T-cell (primary cell): ENCODE results near the gene ZNF142. TPM values are rescaled to one million over a fixed set of nuclear protein-coding genes. Genes with fewer than 3 reads are reported as not detected.

Source experiments
- ATAC-seq, 4 experiments: fragments of 200-7000 bp in 3 of 4; fragments of 150-1000 bp in 1 of 4; cut with Tn5 transposase; replicated peaks in 1 of 4; 1 replicate in 3 of 4; 2 replicates in 1 of 4; pipeline ENCODE4 v1.10.0; 2021; ENCODE audit warnings: moderate library complexity in 3 of 4, mild to moderate bottlenecking in 2 of 4, moderate number of reproducible peaks in 1 of 4
- CTCF ChIA-PET, 2 donors: fragments of 300-600 bp; sonication (Branson Sonifier 250); formaldehyde crosslinking; loops; one replicate each; lab custom pipeline; 2022; ENCODE audit warnings: antibody characterized with exemption in 2 of 2; lab: Charles Lee
- POLR2A ChIA-PET, 2 donors: fragments of 300-600 bp; sonication (Branson Sonifier 250); formaldehyde crosslinking; loops; one replicate each; lab custom pipeline; 2022; ENCODE audit warnings: antibody characterized with exemption in 2 of 2; lab: Charles Lee
- DNase-seq, 35 experiments: peaks; one replicate each; pipeline versions ENCODE4 v3.0.0 to v3.0.0-alpha.2; 2013 to 2023
- H3K27ac ChIP-seq: one replicate; pipeline ENCODE4 v1.5.1; 2013; ENCODE audit warnings: low read length
- H3K27me3 ChIP-seq, 2 experiments: replicated peaks in 1 of 2; 1 replicate in 1 of 2; 2 replicates in 1 of 2; pipeline versions ENCODE4 v1.6.1 to v1.7.0; 2013; ENCODE audit warnings: low read length in 1 of 2, mixed read lengths in 1 of 2; ENCODE audit not compliant: control insufficient read depth in 2 of 2, insufficient read depth in 2 of 2; ENCODE audit errors: extremely low read depth in 1 of 2
- H3K36me3 ChIP-seq, 2 donors: 1 replicate in 1 of 2; 2 replicates in 1 of 2; pipeline versions ENCODE4 v1.6.1 to v1.7.0; 2013; ENCODE audit warnings: low read length in 1 of 2; ENCODE audit not compliant: control insufficient read depth in 2 of 2, insufficient read depth in 1 of 2; ENCODE audit errors: extremely low read depth in 1 of 2
- H3K4me1 ChIP-seq, 2 experiments: 1 replicate in 1 of 2; 2 replicates in 1 of 2; pipeline versions ENCODE4 v1.6.1 to v1.7.0; 2013; ENCODE audit warnings: low read length in 2 of 2, mixed read lengths in 1 of 2; ENCODE audit not compliant: insufficient read depth in 2 of 2, control insufficient read depth in 1 of 2; ENCODE audit errors: extremely low read depth in 1 of 2
- H3K4me3 ChIP-seq, 2 donors: 1 replicate in 1 of 2; 2 replicates in 1 of 2; pipeline versions ENCODE4 v1.5.1 to v1.7.0; 2013; ENCODE audit warnings: mild to moderate bottlenecking in 2 of 2, low read length in 1 of 2, moderate library complexity in 1 of 2; ENCODE audit not compliant: control insufficient read depth in 1 of 2; ENCODE audit errors: extremely low read depth in 1 of 2
- H3K9me3 ChIP-seq: 2 replicates; pipeline ENCODE4 v1.7.0; 2013
- H3K27ac Mint-ChIP-seq, 2 donors: one replicate each; pipeline ENCODE4 v1.8.0; 2020 to 2021; ENCODE audit warnings: mild to moderate bottlenecking in 2 of 2, mixed read lengths in 2 of 2
- H3K27me3 Mint-ChIP-seq, 2 donors: one replicate each; pipeline ENCODE4 v1.8.0; 2021 to 2022; ENCODE audit warnings: mixed read lengths in 2 of 2
- H3K36me3 Mint-ChIP-seq: one replicate; pipeline ENCODE4 v1.8.0; 2021; ENCODE audit warnings: mixed read lengths
- H3K4me1 Mint-ChIP-seq, 3 donors: one replicate each; pipeline ENCODE4 v1.8.0; 2020 to 2022; ENCODE audit warnings: mixed read lengths in 3 of 3, mild to moderate bottlenecking in 1 of 3
- H3K4me3 Mint-ChIP-seq, 3 donors: one replicate each; pipeline ENCODE4 v1.8.0; 2020 to 2022; ENCODE audit warnings: mild to moderate bottlenecking in 3 of 3, mixed read lengths in 3 of 3, moderate library complexity in 3 of 3
- H3K9me3 Mint-ChIP-seq, 3 donors: one replicate each; pipeline ENCODE4 v1.8.0; 2020 to 2022; ENCODE audit warnings: mixed read lengths in 3 of 3
- WGBS: methylation state at CpG from one replicate; pipeline ENCODE4 v1.1.5; 2013; ENCODE audit warnings: missing lambda C conversion rate; ENCODE audit not compliant: insufficient coverage; 5-methylcytosine and 5-hydroxymethylcytosine counted together
- total RNA-seq, 35 experiments: library from RNA in 6 of 35; stranded (reverse) in 6 of 35; fragments of 120-200 nt in 1 of 35; gene quantifications; one replicate each; pipeline versions ENCODE4 v1.2.1 to v1.2.4 and lab custom pipeline; 2013 to 2026

The ZNF142 gene
- total RNA-seq, 5 donors from 2014 or later (not counting 1 experiment from before 2014, with no cell fraction given), result 38.1 to 65.0 (median 58.7) TPM

DNA sequence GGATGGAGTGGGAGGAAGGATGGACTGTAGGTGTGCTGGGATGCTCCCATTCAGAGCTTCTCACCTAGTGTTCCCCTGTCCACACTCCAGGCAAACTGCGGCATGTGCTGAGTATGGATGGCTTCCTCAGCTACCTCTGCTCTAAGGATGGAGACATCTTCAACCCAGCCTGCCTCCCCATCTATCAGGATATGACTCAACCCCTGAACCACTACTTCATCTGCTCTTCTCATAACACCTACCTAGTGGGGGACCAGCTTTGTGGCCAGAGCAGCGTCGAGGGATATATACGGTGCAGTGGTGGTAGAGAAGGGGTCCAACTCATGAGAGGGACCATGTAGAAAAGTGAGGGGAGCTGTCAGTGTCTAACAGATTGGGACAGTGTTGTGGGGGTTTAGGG, 31.5 kb downstream of the ZNF142 start:
- ChIA-PET CTCF (interaction anchor here in 1 of 2 donors (0.6 kb wide), 1 partner anchor 432 kb away, joined by 3 read pairs; no protein-coding TSS in a partner anchor), POLR2A (no interaction called here)
- Histone ChIP-seq H3K9me3 (no peaks in the 10 kb centered on the region), H3K4me1 (peaks cover 0 to 2% of the 10 kb centered on the region in 2 experiments), H3K4me3 (no peak overlapping the region), H3K27me3 (no peaks in the 10 kb centered on the region), H3K36me3 (no peaks in the 10 kb centered on the region), H3K27ac (no peak overlapping the region)
- WGBS, result 89% methylated on average over 4 of the region's 4 CpGs
- Mint-ChIP-seq H3K27ac (no peak overlapping the region), H3K27me3 (no peaks in the 10 kb centered on the region), H3K36me3 (peaks cover 3% of the 10 kb centered on the region), H3K4me1 (peaks cover 0 to 3% (median 1%) of the 10 kb centered on the region in 3 donors), H3K9me3 (no peaks in the 10 kb centered on the region), H3K4me3 (no peak overlapping the region)
- no peak for DNase-seq
- ATAC-seq, result no peak

DNA sequence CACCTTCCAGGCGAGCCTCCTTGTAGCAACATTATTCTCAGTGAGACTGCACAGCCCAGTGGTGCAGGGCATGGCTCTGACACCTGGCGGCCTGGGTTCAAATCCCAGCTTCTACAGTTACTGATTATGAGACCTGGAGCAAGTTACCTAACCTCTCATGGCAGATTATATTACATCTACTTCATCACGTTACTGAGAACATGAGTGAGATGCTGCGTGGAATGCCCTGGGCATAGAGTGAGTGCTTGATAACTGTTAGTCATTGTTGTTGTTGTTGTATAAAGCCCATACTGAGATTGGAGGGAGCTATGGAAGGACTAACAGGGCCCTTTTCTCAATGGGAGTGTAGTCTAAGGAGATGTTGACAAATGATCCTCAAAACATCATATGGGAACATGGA, 33.1 kb downstream of the ZNF142 start:
- no peaks in the 10 kb centered on the region for H3K36me3 ChIP-seq
- H3K4me3 Mint-ChIP-seq, result no peak overlapping the region
- CTCF ChIA-PET, result no interaction called here
- H3K4me1 ChIP-seq, result peaks cover 0 to 3% of the 10 kb centered on the region in 2 experiments
- H3K9me3 Mint-ChIP-seq, result no peaks in the 10 kb centered on the region
- WGBS, result 71% methylated on average over 1 of the region's 4 CpGs
- no peak overlapping the region for H3K27ac Mint-ChIP-seq
- ATAC-seq (no peak), DNase-seq (no peak)
- H3K27me3 Mint-ChIP-seq, result no peaks in the 10 kb centered on the region
- H3K27me3 ChIP-seq, result no peaks in the 10 kb centered on the region
- H3K4me1 Mint-ChIP-seq, result peaks cover 0 to 3% (median 1%) of the 10 kb centered on the region in 3 donors
- H3K4me3 ChIP-seq, result no peak overlapping the region
- H3K9me3 ChIP-seq, result no peaks in the 10 kb centered on the region
- POLR2A ChIA-PET, result interaction anchor here in 1 of 2 donors (0.7 kb wide), 1 partner anchor 35 kb away, joined by 3 read pairs; no protein-coding TSS in a partner anchor
- H3K36me3 Mint-ChIP-seq, result no peaks in the 10 kb centered on the region
- no peak overlapping the region for H3K27ac ChIP-seq

DNA sequence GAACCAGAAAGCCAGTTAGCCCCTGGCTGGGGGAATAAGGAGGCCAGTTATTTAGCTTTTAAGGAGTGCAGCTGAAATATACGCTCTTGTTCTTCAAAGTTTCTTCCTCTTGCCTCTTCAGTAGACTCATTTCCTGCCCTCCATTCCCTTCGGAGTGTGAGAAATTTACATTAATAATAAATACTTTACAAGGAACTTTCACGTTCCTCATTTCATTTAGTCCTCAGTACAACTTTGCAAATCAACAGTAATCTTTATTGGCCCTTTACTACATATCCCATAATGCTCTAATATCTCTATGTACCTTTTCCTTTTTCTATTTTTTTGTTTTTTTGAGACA, 36.1 kb downstream of the ZNF142 start:
- Mint-ChIP-seq H3K4me3 (no peak overlapping the region), H3K4me1 (peaks cover 0 to 3% (median 1%) of the 10 kb centered on the region in 3 donors), H3K36me3 (no peaks in the 10 kb centered on the region), H3K9me3 (no peaks in the 10 kb centered on the region), H3K27ac (no peak overlapping the region), H3K27me3 (no peaks in the 10 kb centered on the region)
- DNase-seq (no peak), ATAC-seq (no peak)
- ChIA-PET POLR2A (no interaction called here), CTCF (no interaction called here)
- H3K36me3 ChIP-seq, result no peaks in the 10 kb centered on the region
- H3K4me1 ChIP-seq, result peaks cover 0 to 3% of the 10 kb centered on the region in 2 experiments
- no peak overlapping the region for H3K27ac ChIP-seq
- WGBS, result no CpG with 5 or more reads among the region's 3 CpGs
- H3K4me3 ChIP-seq, result no peak overlapping the region
- peaks cover 0 to 5% of the 10 kb centered on the region in 2 experiments for H3K27me3 ChIP-seq
- no peaks in the 10 kb centered on the region for H3K9me3 ChIP-seq

DNA sequence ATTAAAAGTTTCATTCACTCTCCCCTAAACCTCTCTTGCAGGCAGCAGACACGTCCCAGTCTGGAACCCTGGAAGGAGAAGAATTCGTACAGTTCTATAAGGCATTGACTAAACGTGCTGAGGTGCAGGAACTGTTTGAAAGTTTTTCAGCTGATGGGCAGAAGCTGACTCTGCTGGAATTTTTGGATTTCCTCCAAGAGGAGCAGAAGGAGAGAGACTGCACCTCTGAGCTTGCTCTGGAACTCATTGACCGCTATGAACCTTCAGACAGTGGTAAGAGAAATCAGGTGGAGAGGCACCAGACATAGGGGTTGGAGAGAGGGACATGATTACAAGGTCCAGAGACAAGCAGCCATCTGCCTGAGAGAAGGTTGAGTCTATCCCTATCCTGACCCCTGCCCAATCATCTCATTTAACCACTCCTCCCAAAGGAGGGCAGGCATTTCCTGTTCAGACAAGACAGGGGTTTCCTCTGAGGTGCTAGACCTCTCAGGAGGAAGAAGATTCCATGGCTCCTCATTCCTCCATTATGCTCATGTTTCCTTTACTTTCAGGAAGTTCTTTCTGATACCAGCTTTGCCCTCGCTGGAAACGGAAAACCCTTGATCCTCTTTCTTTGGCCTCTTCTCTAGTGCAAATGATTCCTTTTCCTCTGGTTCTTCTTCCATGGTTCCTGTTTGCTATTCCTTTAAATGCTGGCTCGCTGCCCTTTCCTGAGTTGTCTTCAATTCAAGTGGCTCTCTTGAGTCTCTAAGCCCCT, 36.6 kb downstream of the ZNF142 start:
- Histone ChIP-seq H3K36me3 (no peaks in the 10 kb centered on the region), H3K27me3 (peaks cover 0 to 5% of the 10 kb centered on the region in 2 experiments), H3K9me3 (no peaks in the 10 kb centered on the region), H3K27ac (no peak overlapping the region), H3K4me1 (peaks cover 0 to 3% of the 10 kb centered on the region in 2 experiments), H3K4me3 (no peak overlapping the region)
- DNase-seq (no peak), ATAC-seq (no peak)
- H3K36me3 Mint-ChIP-seq, result no peaks in the 10 kb centered on the region
- ChIA-PET CTCF (interaction anchor here in 1 of 2 donors (0.7 kb wide), 1 partner anchor 1959 kb away, joined by 3 read pairs; no protein-coding TSS in a partner anchor), POLR2A (no interaction called here)
- H3K4me1 Mint-ChIP-seq, result peaks cover 0 to 3% (median 1%) of the 10 kb centered on the region in 3 donors
- no peak overlapping the region for H3K4me3 Mint-ChIP-seq
- WGBS, result 86% methylated on average over 4 of the region's 7 CpGs
- H3K27ac Mint-ChIP-seq, result no peak overlapping the region
- no peaks in the 10 kb centered on the region for H3K9me3 Mint-ChIP-seq
- no peaks in the 10 kb centered on the region for H3K27me3 Mint-ChIP-seq

DNA sequence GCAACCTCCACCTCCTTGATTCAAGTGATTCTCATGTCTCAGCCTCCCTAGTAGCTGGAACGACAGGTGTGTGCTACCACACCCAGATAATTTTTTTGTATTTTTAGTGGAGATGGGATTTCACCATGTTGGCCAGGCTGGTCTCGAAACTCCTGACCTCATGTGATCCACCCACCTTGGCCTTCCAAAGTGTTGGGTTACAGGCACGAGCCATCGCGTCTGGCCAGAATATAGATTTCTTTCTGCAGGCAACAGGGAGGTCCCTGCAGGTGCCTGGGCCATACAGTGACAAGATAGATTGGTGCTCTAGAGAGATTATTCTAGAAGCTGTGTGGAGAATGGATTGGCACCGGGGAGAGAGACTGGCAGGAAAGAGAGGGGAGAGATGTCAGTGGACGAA, 38.4 kb downstream of the ZNF142 start:
- ChIA-PET POLR2A (no interaction called here), CTCF (no interaction called here)
- H3K36me3 ChIP-seq, result no peaks in the 10 kb centered on the region
- H3K4me1 ChIP-seq, result peaks cover 0 to 3% of the 10 kb centered on the region in 2 experiments
- H3K27me3 Mint-ChIP-seq, result no peaks in the 10 kb centered on the region
- H3K27ac Mint-ChIP-seq, result no peak overlapping the region
- no peaks in the 10 kb centered on the region for H3K9me3 Mint-ChIP-seq
- H3K4me3 Mint-ChIP-seq, result no peak overlapping the region
- peaks cover 0 to 3% (median 1%) of the 10 kb centered on the region in 3 donors for H3K4me1 Mint-ChIP-seq
- no CpG with 5 or more reads among the region's 7 CpGs for whole genome bisulfite sequencing
- peaks cover 0 to 5% of the 10 kb centered on the region in 2 experiments for H3K27me3 ChIP-seq
- no peaks in the 10 kb centered on the region for H3K9me3 ChIP-seq
- H3K4me3 ChIP-seq, result no peak overlapping the region
- ATAC-seq, result no peak
- no peaks in the 10 kb centered on the region for H3K36me3 Mint-ChIP-seq
- no peak for DNase-seq
- no peak overlapping the region for H3K27ac ChIP-seq

DNA sequence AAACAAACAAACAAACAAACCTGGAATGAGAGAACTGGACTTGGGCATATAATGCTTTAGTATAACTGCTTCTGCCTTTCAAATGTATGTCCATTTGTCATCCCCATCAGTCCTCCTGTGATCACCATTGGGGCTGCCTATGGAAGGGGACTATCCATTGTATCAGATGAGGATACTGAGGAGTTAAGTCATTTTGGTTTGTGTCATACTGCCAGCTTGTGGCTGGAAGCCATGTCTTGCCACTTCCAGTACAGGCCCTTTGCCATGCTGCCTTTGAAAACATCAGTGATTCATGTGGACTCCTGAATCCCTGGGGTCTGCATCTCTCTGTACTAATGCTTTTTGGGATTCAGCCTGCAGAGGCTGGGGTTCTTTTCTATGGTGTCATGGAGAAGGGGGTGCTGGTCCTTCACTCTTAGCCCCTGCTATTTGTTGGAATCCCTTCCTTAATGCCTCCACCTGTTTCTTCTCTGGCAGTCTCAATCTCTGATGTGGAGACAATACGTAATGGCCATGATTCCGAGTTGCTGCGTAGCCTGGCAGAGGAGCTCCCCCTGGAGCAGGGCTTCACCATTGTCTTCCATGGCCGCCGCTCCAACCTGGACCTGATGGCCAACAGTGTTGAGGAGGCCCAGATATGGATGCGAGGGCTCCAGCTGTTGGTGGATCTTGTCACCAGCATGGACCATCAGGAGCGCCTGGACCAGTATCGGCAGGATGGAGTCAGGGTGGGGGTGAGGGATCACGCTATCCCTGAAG, 41.1 kb downstream of the ZNF142 start:
- H3K9me3 ChIP-seq, result no peaks in the 10 kb centered on the region
- no peaks in the 10 kb centered on the region for H3K36me3 Mint-ChIP-seq
- 91% methylated on average over 9 of the region's 9 CpGs for WGBS
- no peak overlapping the region for H3K4me3 Mint-ChIP-seq
- H3K9me3 Mint-ChIP-seq, result no peaks in the 10 kb centered on the region
- CTCF ChIA-PET, result no interaction called here
- no peak overlapping the region for H3K27ac ChIP-seq
- H3K4me1 ChIP-seq, result peaks cover 0 to 3% of the 10 kb centered on the region in 2 experiments
- POLR2A ChIA-PET, result no interaction called here
- H3K4me3 ChIP-seq, result no peak overlapping the region
- ATAC-seq (no peak), DNase-seq (no peak)
- H3K27ac Mint-ChIP-seq, result no peak overlapping the region
- H3K36me3 ChIP-seq, result no peaks in the 10 kb centered on the region
- H3K27me3 ChIP-seq, result peaks cover 0 to 5% of the 10 kb centered on the region in 2 experiments
- peaks cover 0 to 3% (median 1%) of the 10 kb centered on the region in 3 donors for H3K4me1 Mint-ChIP-seq
- no peaks in the 10 kb centered on the region for H3K27me3 Mint-ChIP-seq
